ENCODE data around the gene NKPD1.

GRCh38 chr19:45119582-45119981, 41.2 kb downstream of the NKPD1 start:
- TF ChIP-seq CTCF (IDR thresholded peaks at IDR 0.05; ENCODE audit: insufficient read depth, low read depth, low read length) (no peak), EZH2 (IDR thresholded peaks at IDR 0.05; ENCODE audit: insufficient read depth, low read length) (no peak)

Measured in astrocyte (in vitro differentiated cells and primary cell).